ENCODE measurements around the gene ABRACL.

DNA sequence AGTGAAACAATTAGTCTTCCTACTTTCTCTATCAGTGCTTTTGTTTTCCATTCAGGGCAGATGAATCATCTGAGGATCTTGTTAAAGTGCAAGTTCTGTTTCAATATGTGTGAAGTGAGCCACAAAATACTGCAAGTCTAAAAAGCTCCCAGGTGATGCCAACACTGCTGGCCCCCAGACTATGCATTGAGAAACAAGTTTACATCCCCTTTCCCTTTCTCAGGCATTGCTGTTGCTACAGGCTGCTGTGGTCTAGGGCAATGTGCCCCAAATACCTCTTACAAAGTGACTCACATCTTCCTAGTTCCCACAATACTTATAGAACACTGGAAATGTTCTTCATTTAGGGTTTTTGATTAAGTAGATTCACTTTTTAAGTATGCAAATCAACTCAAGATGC, 31.8 kb downstream of the ABRACL start:
- no peak for TF ChIP-seq POLR2A (IDR thresholded peaks at IDR 0.05; ENCODE audit: low read depth, low read length)
- TF ChIP-seq, protein P1, sequence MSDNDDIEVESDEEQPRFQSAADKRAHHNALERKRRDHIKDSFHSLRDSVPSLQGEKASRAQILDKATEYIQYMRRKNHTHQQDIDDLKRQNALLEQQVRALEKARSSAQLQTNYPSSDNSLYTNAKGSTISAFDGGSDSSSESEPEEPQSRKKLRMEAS (IDR thresholded peaks at IDR 0.05; ENCODE audit: insufficient read depth, insufficient read length) = no peak
